HCT116 (cell line): Measurements from ENCODE around the gene TCERG1L. TPM values are rescaled to one million over a fixed set of nuclear protein-coding genes. Genes with fewer than 3 reads are reported as not detected.

ENCODE experiments used
- ATF3 ChIP-seq: IDR thresholded peaks from 2 replicates; pipeline ENCODE4 v1.6.1; 2012
- CTCF ChIP-seq, 3 experiments: fragments of 200-600 bp in 1 of 3; sonication (generic) in 1 of 3; IDR thresholded peaks in 2 of 3; conservative IDR thresholded peaks in 1 of 3; 2 replicates each; pipeline ENCODE4 v1.5.1; 2012 to 2017; ENCODE audit warnings: low read depth in 2 of 3, low read length in 2 of 3, antibody characterized with exemption in 1 of 3, borderline replicate concordance in 1 of 3, control low read depth in 1 of 3, mild to moderate bottlenecking in 1 of 3, mixed read lengths in 1 of 3, mixed run types in 1 of 3, moderate library complexity in 1 of 3; ENCODE audit not compliant: insufficient read depth in 1 of 3
- EZH2phosphoT487 ChIP-seq: fragments of 200-600 bp; IDR thresholded peaks from 2 replicates; pipeline ENCODE4 v1.6.1; 2018; ENCODE audit warnings: antibody characterized with exemption, borderline replicate concordance
- JUND ChIP-seq: IDR thresholded peaks from 2 replicates; pipeline ENCODE4 v1.6.1; 2012
- POLR2AphosphoS5 ChIP-seq: IDR thresholded peaks from 2 replicates; pipeline ENCODE4 v1.6.1; 2011; ENCODE audit warnings: mild to moderate bottlenecking, low read depth, low read length, moderate library complexity
- RAD21 ChIP-seq: IDR thresholded peaks from 2 replicates; pipeline ENCODE4 v1.6.1; 2012; ENCODE audit warnings: low read depth, mild to moderate bottlenecking
- YY1 ChIP-seq: IDR thresholded peaks from 2 replicates; pipeline ENCODE4 v1.6.1; 2011; ENCODE audit warnings: low read length, low read depth, moderate library complexity, mild to moderate bottlenecking; ENCODE audit not compliant: insufficient replicate concordance; ENCODE audit errors: extremely low read depth
- total RNA-seq: library from RNA; stranded (reverse); gene quantifications from one replicate; pipeline ENCODE4 v1.2.1, GENCODE V29; 2021; ENCODE audit not compliant: unreplicated experiment
- TF ChIP-seq, protein P1 (sequence below): IDR thresholded peaks from 2 replicates; pipeline ENCODE4 v1.6.1; 2011; ENCODE audit warnings: mild to moderate bottlenecking, low read length, moderate library complexity; ENCODE audit not compliant: insufficient replicate concordance; ENCODE audit errors: extremely low read depth

The TCERG1L gene
- total RNA-seq, 1 experiment from 2014 or later = not detected

DNA sequence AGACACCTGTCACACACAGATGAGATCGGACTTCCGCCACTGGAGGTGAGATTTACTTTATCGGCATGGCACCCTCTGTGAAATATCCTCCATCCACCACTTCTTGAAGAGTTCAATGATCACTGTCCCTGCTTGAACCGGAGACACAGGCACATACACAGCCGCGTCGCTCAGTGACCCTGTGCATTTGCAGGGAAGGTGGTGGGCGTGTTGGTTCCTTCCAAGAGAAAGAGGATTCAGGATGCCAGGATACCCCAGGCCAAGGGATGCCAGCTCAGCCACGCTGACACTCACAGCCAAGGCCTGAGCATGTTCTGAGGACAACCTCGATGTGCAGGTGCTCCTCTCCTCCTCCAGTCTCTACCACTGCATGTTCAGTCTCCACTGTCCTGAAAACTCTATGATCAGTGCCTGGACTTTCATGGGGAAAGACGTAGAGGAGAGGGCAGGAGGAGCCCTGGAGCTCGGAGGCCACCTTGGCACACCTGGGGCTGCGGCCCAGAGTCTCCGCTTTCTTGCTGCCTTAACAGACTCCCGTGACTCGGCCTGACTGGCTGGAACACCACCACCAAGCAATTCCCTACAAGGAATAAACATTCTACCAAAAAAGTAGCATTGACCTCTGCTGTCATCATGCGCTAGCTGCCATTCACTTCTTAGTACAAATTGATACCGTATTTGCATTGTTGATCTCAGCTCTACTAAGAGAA, 115.2 kb downstream of the TCERG1L start (continued):
- TF ChIP-seq, protein P1, sequence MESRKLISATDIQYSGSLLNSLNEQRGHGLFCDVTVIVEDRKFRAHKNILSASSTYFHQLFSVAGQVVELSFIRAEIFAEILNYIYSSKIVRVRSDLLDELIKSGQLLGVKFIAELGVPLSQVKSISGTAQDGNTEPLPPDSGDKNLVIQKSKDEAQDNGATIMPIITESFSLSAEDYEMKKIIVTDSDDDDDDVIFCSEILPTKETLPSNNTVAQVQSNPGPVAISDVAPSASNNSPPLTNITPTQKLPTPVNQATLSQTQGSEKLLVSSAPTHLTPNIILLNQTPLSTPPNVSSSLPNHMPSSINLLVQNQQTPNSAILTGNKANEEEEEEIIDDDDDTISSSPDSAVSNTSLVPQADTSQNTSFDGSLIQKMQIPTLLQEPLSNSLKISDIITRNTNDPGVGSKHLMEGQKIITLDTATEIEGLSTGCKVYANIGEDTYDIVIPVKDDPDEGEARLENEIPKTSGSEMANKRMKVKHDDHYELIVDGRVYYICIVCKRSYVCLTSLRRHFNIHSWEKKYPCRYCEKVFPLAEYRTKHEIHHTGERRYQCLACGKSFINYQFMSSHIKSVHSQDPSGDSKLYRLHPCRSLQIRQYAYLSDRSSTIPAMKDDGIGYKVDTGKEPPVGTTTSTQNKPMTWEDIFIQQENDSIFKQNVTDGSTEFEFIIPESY = no peak
- TF ChIP-seq CTCF (IDR thresholded peaks at IDR 0.05 in 2 of 3, conservative IDR thresholded peaks at IDR 0.05 in 1 of 3; ENCODE audit: borderline replicate concordance in 1 of 3, insufficient read depth in 1 of 3, low read depth in 2 of 3, low read length in 2 of 3) = no peak
- TF ChIP-seq EZH2phosphoT487 = no peak
- TF ChIP-seq YY1 = no peak
- no peak for TF ChIP-seq POLR2AphosphoS5
- no peak for TF ChIP-seq JUND
- no peak for TF ChIP-seq ATF3
- TF ChIP-seq RAD21 = no peak
- TF ChIP-seq, all 23 proteins: peak for 0
